ENCODE measurements around the gene SERPINE3.
A peak's percentile ranks its signal among the peaks of the same experiment; 100 is the strongest.

Gene SERPINE3

DNA sequence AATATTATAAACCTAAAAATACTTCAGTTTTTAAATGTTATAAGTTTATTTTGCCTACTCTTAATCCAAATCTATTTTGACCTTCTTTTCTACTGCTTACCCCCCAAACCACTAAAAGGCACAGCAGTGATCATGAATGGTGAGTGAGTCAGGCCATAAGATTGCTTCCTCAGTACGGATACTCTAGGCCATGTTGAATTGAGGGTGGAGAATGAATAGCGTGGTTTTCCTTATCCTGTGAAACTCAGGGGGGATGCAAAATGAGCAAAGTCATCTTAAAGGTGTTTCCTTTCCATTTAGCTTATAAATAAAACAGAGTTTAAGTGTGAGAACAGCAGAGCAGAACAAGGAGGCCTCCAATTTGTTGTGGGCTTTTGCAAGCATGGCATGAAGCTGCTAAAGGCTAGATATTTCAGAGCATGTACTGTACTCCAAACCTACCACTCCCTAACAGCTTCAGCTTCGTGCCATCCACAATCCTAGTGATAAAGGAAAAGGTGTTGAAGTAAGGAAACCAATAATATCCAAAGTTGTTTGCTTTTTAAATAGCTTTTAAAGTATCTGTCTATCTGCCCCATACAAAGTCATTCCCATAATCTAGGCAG, 25.0 kb downstream of the SERPINE3 start:
- DNase-seq: no peak

DNA sequence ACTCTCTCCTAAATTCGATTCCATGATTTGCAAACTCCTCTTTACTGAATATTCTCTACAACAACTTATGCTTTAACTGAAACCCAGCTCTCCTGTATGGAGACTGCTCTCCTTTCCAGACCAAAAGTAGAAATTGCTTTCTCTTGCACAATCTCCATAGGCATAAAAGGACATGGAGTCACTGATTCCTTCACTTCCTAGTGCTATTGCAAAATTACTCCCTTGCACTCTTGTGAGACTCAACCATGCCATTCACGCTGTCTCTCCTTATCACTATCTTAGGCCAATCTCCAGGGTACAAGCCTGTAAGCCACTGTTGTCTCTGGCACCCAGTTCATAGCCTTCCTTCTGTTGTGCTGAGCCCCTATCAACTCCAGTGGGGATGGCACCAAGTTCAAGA, 30.6 kb downstream of the SERPINE3 start:
- DNase-seq: no peak

- no peak for DNase-seq
Measured at GRCh38 chr13:51370811-51371210, 31.3 kb downstream of the SERPINE3 start.

- DNase-seq: no peak
Measured at GRCh38 chr13:51371768-51372399, 32.4 kb downstream of the SERPINE3 start.

DNA sequence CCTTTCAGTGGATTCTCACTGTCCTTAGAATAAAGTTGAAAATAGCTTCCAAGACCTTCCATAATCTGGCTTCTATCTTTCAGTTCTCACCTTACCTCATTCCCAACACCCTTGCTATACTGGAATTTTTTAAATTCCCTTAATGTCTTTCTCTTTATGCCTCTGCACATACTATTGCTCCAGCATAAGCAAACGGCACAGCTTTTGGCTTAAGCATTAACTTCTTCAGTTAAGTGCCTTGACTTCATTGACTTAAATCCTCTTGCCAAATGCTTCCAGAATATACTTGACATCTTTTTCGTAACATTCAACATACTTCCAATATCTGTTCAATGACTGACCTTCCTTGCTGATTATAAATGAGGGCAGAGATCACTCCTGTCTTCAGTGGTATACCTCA, 34.0 kb downstream of the SERPINE3 start:
- DNase-seq: no peak

- no peak for DNase-seq
Measured at GRCh38 chr13:51380269-51380668, 40.8 kb downstream of the SERPINE3 start.

DNA sequence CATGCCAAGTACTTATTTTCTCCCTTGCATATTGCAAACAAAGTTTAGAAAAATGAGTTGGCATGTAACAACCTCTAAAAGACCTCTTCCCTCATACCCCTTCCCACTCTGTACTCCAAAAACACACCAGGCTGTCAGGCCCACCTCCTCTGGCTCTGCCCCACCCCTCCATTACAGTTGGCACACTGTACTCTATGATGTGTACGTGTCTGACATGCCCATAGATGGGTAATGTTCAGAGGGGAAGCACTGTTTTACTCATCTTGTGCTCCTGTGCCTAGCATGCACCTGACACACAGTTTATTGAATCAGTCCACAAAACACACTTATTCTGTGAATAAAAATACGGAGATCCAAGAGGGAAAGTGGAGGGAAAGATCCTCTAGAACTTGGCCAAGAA, 45.6 kb downstream of the SERPINE3 start:
- DNase-seq: no peak

DNA sequence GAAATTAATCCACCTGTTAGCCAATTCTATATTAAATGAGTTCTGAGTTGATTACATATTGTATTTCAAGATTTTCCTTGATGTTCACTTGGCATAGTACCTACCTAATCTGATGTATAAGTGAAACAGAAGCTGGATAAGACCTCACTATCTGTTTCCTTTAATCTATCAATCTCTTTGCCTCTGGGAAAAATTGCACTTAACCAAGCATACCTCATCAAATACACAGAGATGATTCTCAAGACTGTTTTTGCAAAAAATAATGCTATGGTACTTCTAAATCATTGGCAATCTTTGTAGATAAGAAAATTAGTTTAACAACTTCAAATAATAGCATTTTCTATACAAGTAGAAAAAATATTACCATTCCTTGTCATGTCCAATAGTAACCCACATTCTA, 55.2 kb downstream of the SERPINE3 start:
- DNase-seq: no peak

DNA sequence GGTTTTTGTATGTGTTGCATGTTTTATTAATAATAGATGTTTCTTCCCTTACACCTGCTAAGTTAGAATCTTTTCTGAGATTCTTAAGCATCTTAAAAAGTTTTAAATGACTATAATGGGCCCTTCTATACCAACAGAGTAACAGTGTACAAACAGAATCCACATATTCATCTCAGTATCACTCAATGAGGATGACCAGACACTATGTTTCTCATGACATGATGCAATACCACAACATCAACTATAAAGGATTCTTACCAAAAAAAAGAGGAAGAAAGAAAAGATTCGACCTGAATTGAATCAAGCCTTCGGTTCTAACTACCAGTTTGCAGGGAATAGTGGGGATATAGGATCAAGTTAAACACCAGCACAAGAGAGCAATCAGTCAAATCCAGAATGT, 56.9 kb downstream of the SERPINE3 start:
- DNase-seq: no peak

GRCh38 chr13:51397262-51397941, 57.9 kb downstream of the SERPINE3 start:
- DNase-seq: peak; percentile 8

DNA sequence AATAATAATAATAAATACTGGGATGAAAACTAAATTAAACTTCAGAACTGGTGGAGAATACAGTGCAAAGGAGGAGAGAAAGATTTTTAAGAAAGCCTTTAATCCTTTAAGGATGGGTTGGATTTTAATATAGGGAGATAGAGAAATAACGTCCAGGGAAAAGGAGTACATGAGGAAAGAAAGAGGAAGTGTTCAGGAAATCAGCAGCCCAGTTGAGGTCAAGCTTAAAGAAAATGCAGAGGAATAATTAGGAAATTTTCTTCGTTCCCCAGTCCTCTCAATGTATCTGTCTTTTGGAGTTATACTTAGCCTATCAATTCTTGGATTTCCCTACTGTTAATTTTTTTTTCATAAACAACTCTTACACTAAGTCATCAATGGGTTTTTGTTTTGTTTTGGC, 65.7 kb downstream of the SERPINE3 start:
- no peak for DNase-seq

DNA sequence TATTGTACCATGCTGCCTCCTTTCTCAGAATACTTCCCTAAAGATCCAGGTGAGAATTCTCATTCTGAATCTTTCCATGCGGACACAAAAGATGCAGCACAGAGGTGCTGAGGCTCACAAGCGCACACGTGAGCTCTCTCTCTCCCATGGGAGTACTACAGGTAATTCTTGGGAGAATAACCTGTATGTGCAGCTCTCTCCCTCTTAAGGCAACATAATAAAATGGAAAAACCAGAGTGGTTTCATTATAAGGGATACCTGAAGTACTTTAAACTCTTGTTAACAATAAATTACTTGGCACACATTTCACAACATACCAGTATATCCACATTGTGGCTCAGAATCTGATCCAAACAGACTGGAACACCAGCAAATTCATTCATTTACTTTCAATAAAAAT, 72.9 kb downstream of the SERPINE3 start:
- no peak for DNase-seq
